Pancreas (tissue), 10 donors: ENCODE data around the gene TWIST2. TPM values are rescaled to one million over a fixed set of nuclear protein-coding genes. Genes with fewer than 3 reads are reported as not detected.
A peak's percentile ranks its signal among the peaks of the same experiment; 100 is the strongest.

ENCODE experiments used
- ATAC-seq, 4 donors: fragments of 200-7000 bp; cut with Tn5 transposase; one replicate each; pipeline versions ENCODE4 v1.8.0 to v1.9.1; 2020; ENCODE audit warnings: mild to moderate bottlenecking in 4 of 4, moderate library complexity in 4 of 4
- DNase-seq, 6 donors: peaks; one replicate each; pipeline ENCODE4 v3.0.0-alpha.2; 2020
- FAIRE-seq: peaks from 2 replicates; lab custom pipeline; 2012; peaks lifted over from hg19 to GRCh38; lab: Jason Lieb, UNC
- H3K27ac ChIP-seq, 4 donors: fragments of 200-600 bp; sonication (generic); 1 replicate in 3 of 4; 2 replicates in 1 of 4; pipeline versions ENCODE4 v1.5.0 to v1.8.0; 2020
- H3K27me3 ChIP-seq, 4 donors: fragments of 200-600 bp; one replicate each; pipeline ENCODE4 v1.8.0; 2021
- H3K36me3 ChIP-seq, 3 donors: fragments of 200-600 bp; sonication (generic) in 1 of 3; one replicate each; pipeline versions ENCODE4 v1.5.0 to v1.8.0; 2020 to 2021
- H3K4me1 ChIP-seq, 3 donors: fragments of 200-600 bp; one replicate each; pipeline ENCODE4 v1.8.0; 2021
- H3K4me3 ChIP-seq, 4 donors: fragments of 200-600 bp; sonication (generic) in 2 of 4; one replicate each; pipeline versions ENCODE4 v1.5.0 to v1.8.0; 2020 to 2021
- H3K9me3 ChIP-seq, 4 donors: fragments of 200-600 bp; one replicate each; pipeline ENCODE4 v1.8.0; 2021
- CTCF ChIP-seq, 4 donors: fragments of 200-600 bp; sonication (generic) in 3 of 4; IDR thresholded peaks; one replicate each; pipeline versions ENCODE4 v1.5.0 to v1.8.0; 2021; ENCODE audit warnings: antibody characterized with exemption in 4 of 4
- WGBS, 2 donors: extraction: QIAGEN DNeasy Blood & Tissue Kit; methylation state at CpG; one replicate each; pipeline ENCODE4 v1.1.7; 2013; 5-methylcytosine and 5-hydroxymethylcytosine counted together
- intact Hi-C, 3 donors: fragments of 100-400 bp; cut with DNase I; formaldehyde crosslinking; loops; one replicate each; pipeline versions ENCODE4 v1.11.1 to v1.14.2; 2022
- polyA plus RNA-seq, 2 donors: library from polyadenylated mRNA; stranded (reverse); fragments of 200-250 nt; gene quantifications; one replicate each; pipeline ENCODE4 v1.2.3, GENCODE V29; 2013
- total RNA-seq, 6 donors: library from RNA; stranded (reverse); fragmentation: NEBNext Ultra II Directional in 4 of 6; extraction: Animal tissue kit (Norgen Biotek cat#: 25700) in 4 of 6; gene quantifications; one replicate each; pipeline versions ENCODE4 v1.2.1 to v1.2.4, GENCODE V29; 2021 to 2023
- donor health status: healthy with polysubstance abuse.
- donor health status: DM: no; HTN: no; CAD: no; lungs with moderate emphysema.
- donor health status: DM: no; HTN: no; CAD: no.
- donor health status: control.
- donor health status: control.
- donor health status: Bipolar disorder and iron deficiency.
- donor health status: DM: yes; HTN: yes; CAD: no.
- donor health status: DM: no; HTN: no; CAD: no.
- donor health status: DM: no; HTN: no; CAD: no.
- donor health status: DM: yes; HTN: yes; CAD: no.

The TWIST2 gene
- total and polyA plus RNA-seq, 8 donors, result 0.31 to 3.0 (median 1.1) TPM

- no peak overlapping the region for H3K4me3 ChIP-seq
- no peaks in the 10 kb centered on the region for H3K27me3 ChIP-seq
- no peak for ATAC-seq
- DNase-seq, result peak in 1 of 6 donors; percentile 8
- H3K36me3 ChIP-seq, result no peaks in the 10 kb centered on the region
- H3K9me3 ChIP-seq, result no peaks in the 10 kb centered on the region
- TF ChIP-seq CTCF (IDR thresholded peaks at IDR 0.05), result no peak
- H3K27ac ChIP-seq, result no peak overlapping the region
- WGBS, 2 donors, result 67 to 88% methylated on average over 7 of the region's 7 CpGs
- no peak for FAIRE-seq
- H3K4me1 ChIP-seq, result no peaks in the 10 kb centered on the region
- intact Hi-C loops, result no loop called here
Observed at GRCh38 chr2:238872026-238872425, 24.1 kb downstream of the TWIST2 start.

- Histone ChIP-seq H3K27me3 (no peaks in the 10 kb centered on the region), H3K4me3 (no peak overlapping the region), H3K4me1 (no peaks in the 10 kb centered on the region), H3K27ac (no peak overlapping the region), H3K9me3 (no peaks in the 10 kb centered on the region), H3K36me3 (no peaks in the 10 kb centered on the region)
- WGBS, 2 donors, result 64 to 79% methylated on average over 13 of the region's 13 CpGs
- intact Hi-C loops, result no loop called here
- no peak for TF ChIP-seq CTCF (IDR thresholded peaks at IDR 0.05)
- no peak for FAIRE-seq
- no peak for ATAC-seq
- peak in 1 of 6 donors; percentile 20 for DNase-seq
Observed at GRCh38 chr2:238872628-238873380, 24.9 kb downstream of the TWIST2 start.

- Histone ChIP-seq H3K27me3 (no peaks in the 10 kb centered on the region), H3K27ac (no peak overlapping the region), H3K9me3 (no peaks in the 10 kb centered on the region), H3K4me1 (no peaks in the 10 kb centered on the region), H3K36me3 (no peaks in the 10 kb centered on the region), H3K4me3 (no peak overlapping the region)
- peak in 1 of 6 donors; percentile 27 for DNase-seq
- WGBS, 2 donors, result 71 to 85% methylated on average over 16 of the region's 16 CpGs
- no peak for TF ChIP-seq CTCF (IDR thresholded peaks at IDR 0.05)
- intact Hi-C loops, result no loop called here
- no peak for FAIRE-seq
- ATAC-seq, result no peak
Observed at GRCh38 chr2:238873381-238873801, 25.5 kb downstream of the TWIST2 start.

DNA sequence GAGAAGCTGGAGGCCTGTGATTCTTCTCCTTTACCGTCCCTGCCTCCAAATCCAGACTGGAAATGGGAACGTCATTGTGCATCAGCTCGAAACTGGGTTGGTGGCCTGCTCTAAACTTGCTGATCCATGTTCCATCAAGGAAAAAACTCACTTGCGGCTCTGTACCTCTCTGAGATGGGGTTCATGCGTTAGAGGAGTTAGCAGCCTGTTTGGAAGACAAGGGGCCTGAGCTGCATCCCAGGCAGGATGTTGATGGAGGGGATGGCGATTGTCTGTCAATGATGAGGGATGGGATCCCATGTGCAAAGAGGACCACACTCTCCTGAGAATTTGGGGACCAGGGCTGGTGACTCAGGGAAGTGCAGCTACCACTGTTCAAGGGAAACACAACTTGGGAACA is 26.0 kb downstream of the TWIST2 start:
- Histone ChIP-seq H3K4me3 (no peak overlapping the region), H3K4me1 (no peaks in the 10 kb centered on the region), H3K9me3 (no peaks in the 10 kb centered on the region), H3K27me3 (no peaks in the 10 kb centered on the region), H3K36me3 (no peaks in the 10 kb centered on the region), H3K27ac (no peak overlapping the region)
- TF ChIP-seq CTCF (IDR thresholded peaks at IDR 0.05), result no peak
- no peak for FAIRE-seq
- 69 to 76% methylated on average over 6 of the region's 6 CpGs for WGBS, 2 donors
- ATAC-seq, result no peak
- DNase-seq, result peak in 1 of 6 donors; percentile 11
- intact Hi-C loops, result no loop called here
